Measurements from ENCODE around the gene HBS1L. TPM values are rescaled to one million over a fixed set of nuclear protein-coding genes. Genes with fewer than 3 reads are reported as not detected.

The HBS1L gene
- total RNA-seq, 1 donor from 2014 or later: 93.4 TPM

DNA sequence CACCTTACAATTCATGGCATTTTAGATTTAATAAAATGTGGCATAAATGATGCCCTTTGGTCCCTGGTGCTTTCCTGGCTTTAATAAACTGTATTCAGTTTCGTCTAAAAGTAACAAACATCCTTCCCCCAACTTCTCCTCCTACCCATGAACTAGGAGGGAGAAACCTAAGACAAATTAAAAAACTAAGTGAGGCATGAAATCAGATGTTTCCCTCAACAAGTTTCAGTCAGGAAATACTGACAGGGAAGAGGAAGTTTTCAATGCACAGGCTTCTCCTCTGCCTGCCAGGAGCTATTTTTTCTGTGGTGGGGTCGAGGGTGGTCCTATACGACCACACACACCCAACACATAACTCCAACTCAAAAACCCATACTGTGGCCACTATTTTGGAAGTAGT lies 10.0 kb downstream of the HBS1L start:
- Mint-ChIP-seq H3K27ac (ENCODE audit: unreplicated experiment) (no peak overlapping the region), H3K9me3 (ENCODE audit: unreplicated experiment) (no peaks in the 10 kb centered on the region), H3K4me3 (ENCODE audit: unreplicated experiment) (no peak overlapping the region), H3K4me1 (ENCODE audit: low read depth, unreplicated experiment) (peaks cover 5% of the 10 kb centered on the region), H3K36me3 (ENCODE audit: unreplicated experiment) (no peaks in the 10 kb centered on the region), H3K27me3 (ENCODE audit: unreplicated experiment) (no peaks in the 10 kb centered on the region)
- no peak for DNase-seq
- TF ChIP-seq, protein P1, sequence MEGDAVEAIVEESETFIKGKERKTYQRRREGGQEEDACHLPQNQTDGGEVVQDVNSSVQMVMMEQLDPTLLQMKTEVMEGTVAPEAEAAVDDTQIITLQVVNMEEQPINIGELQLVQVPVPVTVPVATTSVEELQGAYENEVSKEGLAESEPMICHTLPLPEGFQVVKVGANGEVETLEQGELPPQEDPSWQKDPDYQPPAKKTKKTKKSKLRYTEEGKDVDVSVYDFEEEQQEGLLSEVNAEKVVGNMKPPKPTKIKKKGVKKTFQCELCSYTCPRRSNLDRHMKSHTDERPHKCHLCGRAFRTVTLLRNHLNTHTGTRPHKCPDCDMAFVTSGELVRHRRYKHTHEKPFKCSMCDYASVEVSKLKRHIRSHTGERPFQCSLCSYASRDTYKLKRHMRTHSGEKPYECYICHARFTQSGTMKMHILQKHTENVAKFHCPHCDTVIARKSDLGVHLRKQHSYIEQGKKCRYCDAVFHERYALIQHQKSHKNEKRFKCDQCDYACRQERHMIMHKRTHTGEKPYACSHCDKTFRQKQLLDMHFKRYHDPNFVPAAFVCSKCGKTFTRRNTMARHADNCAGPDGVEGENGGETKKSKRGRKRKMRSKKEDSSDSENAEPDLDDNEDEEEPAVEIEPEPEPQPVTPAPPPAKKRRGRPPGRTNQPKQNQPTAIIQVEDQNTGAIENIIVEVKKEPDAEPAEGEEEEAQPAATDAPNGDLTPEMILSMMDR (IDR thresholded peaks at IDR 0.05; ENCODE audit: partially characterized antibody, unreplicated experiment): no peak

DNA sequence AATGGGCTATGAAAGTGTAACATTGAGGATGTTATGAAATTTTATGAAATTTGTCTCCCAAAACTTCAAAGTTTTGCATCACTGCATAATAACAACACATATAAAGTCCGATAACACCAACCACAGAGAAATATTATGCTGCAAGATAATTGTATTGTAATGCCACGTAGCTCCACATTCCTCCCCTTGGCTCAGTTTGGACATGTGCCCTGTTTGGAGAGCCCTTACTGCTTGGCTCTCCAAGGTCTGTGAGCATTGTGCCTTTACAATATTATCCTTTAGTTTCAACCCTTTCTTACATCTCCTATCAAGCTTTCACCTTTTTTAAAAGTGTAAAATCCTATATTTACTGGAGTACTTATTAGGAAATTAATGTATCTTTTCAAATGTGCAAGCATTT lies 10.8 kb downstream of the HBS1L start:
- no peaks in the 10 kb centered on the region for H3K9me3 Mint-ChIP-seq (ENCODE audit: unreplicated experiment)
- TF ChIP-seq, protein P1 (IDR thresholded peaks at IDR 0.05; ENCODE audit: partially characterized antibody, unreplicated experiment): no peak
- DNase-seq: no peak
- H3K4me1 Mint-ChIP-seq (ENCODE audit: low read depth, unreplicated experiment): peaks cover 5% of the 10 kb centered on the region
- H3K4me3 Mint-ChIP-seq (ENCODE audit: unreplicated experiment): no peak overlapping the region
- no peaks in the 10 kb centered on the region for H3K36me3 Mint-ChIP-seq (ENCODE audit: unreplicated experiment)
- no peaks in the 10 kb centered on the region for H3K27me3 Mint-ChIP-seq (ENCODE audit: unreplicated experiment)
- no peak overlapping the region for H3K27ac Mint-ChIP-seq (ENCODE audit: unreplicated experiment)

DNA sequence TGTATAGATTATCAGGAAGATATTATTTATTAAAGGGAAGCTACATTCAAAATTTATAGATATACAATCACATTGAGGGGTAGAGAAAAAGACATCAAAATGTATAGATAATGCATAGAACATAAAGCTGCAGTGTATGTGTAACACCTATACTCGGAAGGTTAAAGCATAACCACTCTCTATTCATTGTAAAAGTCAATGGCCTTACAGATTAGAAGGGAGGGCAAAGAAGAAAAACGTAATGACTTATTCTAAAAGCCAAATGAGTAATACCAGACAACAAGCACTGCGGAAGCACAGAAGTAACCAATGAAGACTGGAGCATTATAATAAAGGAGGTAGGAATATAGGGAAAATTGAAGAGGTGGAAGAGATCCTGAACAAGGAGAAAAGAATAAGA lies 11.3 kb downstream of the HBS1L start:
- TF ChIP-seq, protein P1 (IDR thresholded peaks at IDR 0.05; ENCODE audit: partially characterized antibody, unreplicated experiment): no peak
- Mint-ChIP-seq H3K27me3 (ENCODE audit: unreplicated experiment) (no peaks in the 10 kb centered on the region), H3K9me3 (ENCODE audit: unreplicated experiment) (no peaks in the 10 kb centered on the region), H3K27ac (ENCODE audit: unreplicated experiment) (no peak overlapping the region), H3K4me3 (ENCODE audit: unreplicated experiment) (no peak overlapping the region), H3K36me3 (ENCODE audit: unreplicated experiment) (no peaks in the 10 kb centered on the region), H3K4me1 (ENCODE audit: low read depth, unreplicated experiment) (peaks cover 5% of the 10 kb centered on the region)
- no peak for DNase-seq

DNA sequence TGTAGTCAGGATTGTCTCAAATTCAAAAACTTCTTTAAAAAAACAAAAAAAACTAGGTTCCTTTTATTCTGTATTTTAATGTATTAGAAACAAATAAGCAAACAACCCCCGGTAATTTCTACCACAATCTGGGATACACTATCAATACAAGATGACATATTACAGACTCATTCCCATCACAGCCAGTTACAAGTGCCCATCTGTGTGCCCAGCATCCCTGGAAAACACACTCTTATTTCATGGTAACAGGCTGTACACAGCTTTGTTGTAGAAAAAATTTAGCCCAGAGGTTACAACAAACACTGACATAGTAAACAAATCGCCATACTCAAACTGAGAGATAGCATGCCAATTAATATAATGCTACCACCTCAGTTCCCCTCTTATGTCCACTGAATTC lies 16.3 kb downstream of the HBS1L start:
- no peaks in the 10 kb centered on the region for H3K4me1 Mint-ChIP-seq (ENCODE audit: low read depth, unreplicated experiment)
- H3K4me3 Mint-ChIP-seq (ENCODE audit: unreplicated experiment): no peak overlapping the region
- H3K9me3 Mint-ChIP-seq (ENCODE audit: unreplicated experiment): no peaks in the 10 kb centered on the region
- H3K36me3 Mint-ChIP-seq (ENCODE audit: unreplicated experiment): no peaks in the 10 kb centered on the region
- H3K27ac Mint-ChIP-seq (ENCODE audit: unreplicated experiment): no peak overlapping the region
- no peaks in the 10 kb centered on the region for H3K27me3 Mint-ChIP-seq (ENCODE audit: unreplicated experiment)
- DNase-seq: no peak
- TF ChIP-seq, protein P1 (IDR thresholded peaks at IDR 0.05; ENCODE audit: partially characterized antibody, unreplicated experiment): no peak

DNA sequence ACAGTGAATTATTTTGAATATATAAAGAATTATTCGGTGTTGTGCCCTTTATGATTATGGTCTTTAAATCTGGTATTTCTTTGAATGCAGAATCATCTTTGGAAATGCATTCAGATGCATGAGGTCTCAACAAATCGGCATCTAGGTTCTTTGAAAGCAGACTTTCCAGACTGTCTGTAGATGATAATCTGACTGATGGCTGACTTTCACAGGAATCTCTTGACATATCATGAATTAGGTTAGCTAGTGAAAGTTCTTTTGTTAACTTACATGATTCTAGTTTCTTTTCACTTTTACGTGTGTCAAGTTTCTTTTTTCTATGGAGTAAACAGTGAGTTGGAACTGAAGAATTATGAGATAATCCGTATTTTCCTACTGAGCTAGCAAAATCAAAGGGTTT lies 17.1 kb downstream of the HBS1L start:
- Mint-ChIP-seq H3K4me1 (ENCODE audit: low read depth, unreplicated experiment) (no peaks in the 10 kb centered on the region), H3K36me3 (ENCODE audit: unreplicated experiment) (no peaks in the 10 kb centered on the region), H3K27me3 (ENCODE audit: unreplicated experiment) (no peaks in the 10 kb centered on the region), H3K4me3 (ENCODE audit: unreplicated experiment) (no peak overlapping the region), H3K9me3 (ENCODE audit: unreplicated experiment) (no peaks in the 10 kb centered on the region), H3K27ac (ENCODE audit: unreplicated experiment) (no peak overlapping the region)
- TF ChIP-seq, protein P1 (IDR thresholded peaks at IDR 0.05; ENCODE audit: partially characterized antibody, unreplicated experiment): no peak
- no peak for DNase-seq

Measured in glutamatergic neuron (in vitro differentiated cells).